CD8-positive, alpha-beta memory T cell (primary cell): ENCODE data around the gene CD38. TPM values are rescaled to one million over a fixed set of nuclear protein-coding genes. Genes with fewer than 3 reads are reported as not detected.

ENCODE experiments used
- CTCF ChIA-PET: fragments of 350-600 bp; sonication (Branson Sonifier 250); formaldehyde crosslinking; loops from one replicate; lab custom pipeline; 2021; ENCODE audit warnings: antibody characterized with exemption; lab: Charles Lee
- POLR2A ChIA-PET: fragments of 350-600 bp; sonication (Branson Sonifier 250); formaldehyde crosslinking; loops from one replicate; lab custom pipeline; 2021; ENCODE audit warnings: antibody characterized with exemption; lab: Charles Lee
- DNase-seq, 5 donors: peaks; one replicate each; pipeline versions ENCODE4 v3.0.0 to v3.0.0-alpha.2; 2020 to 2022; ENCODE audit warnings: mixed read lengths in 1 of 5
- H3K27ac ChIP-seq: one replicate; pipeline ENCODE4 v1.7.0; 2013; ENCODE audit warnings: low read depth, mild to moderate bottlenecking, low read length, moderate library complexity
- H3K27me3 ChIP-seq: 2 replicates; pipeline ENCODE4 v1.7.0; 2013; ENCODE audit warnings: low read length, mild to moderate bottlenecking; ENCODE audit not compliant: insufficient read depth, poor library complexity, severe bottlenecking
- H3K36me3 ChIP-seq: 2 replicates; pipeline ENCODE4 v1.7.0; 2013; ENCODE audit warnings: mild to moderate bottlenecking, low read length, moderate library complexity; ENCODE audit not compliant: insufficient read depth
- H3K4me1 ChIP-seq: 2 replicates; pipeline ENCODE4 v1.7.0; 2013; ENCODE audit warnings: mild to moderate bottlenecking, low read length, moderate library complexity; ENCODE audit not compliant: insufficient read depth
- H3K4me3 ChIP-seq: 2 replicates; pipeline ENCODE4 v1.7.0; 2013; ENCODE audit warnings: mild to moderate bottlenecking, low read length
- H3K9me3 ChIP-seq: 2 replicates; pipeline ENCODE4 v1.7.0; 2013; ENCODE audit warnings: mild to moderate bottlenecking, low read length
- H3K27ac Mint-ChIP-seq, 8 donors: one replicate each; pipeline ENCODE4 v1.8.0; 2020 to 2021; ENCODE audit warnings: mixed read lengths in 8 of 8, mild to moderate bottlenecking in 6 of 8, inconsistent platforms in 3 of 8, moderate library complexity in 3 of 8
- H3K27me3 Mint-ChIP-seq, 2 donors: one replicate each; pipeline ENCODE4 v1.8.0; 2020 to 2021; ENCODE audit warnings: mixed read lengths in 2 of 2, mild to moderate bottlenecking in 1 of 2, moderate library complexity in 1 of 2
- H3K36me3 Mint-ChIP-seq, 3 donors: one replicate each; pipeline ENCODE4 v1.8.0; 2020 to 2021; ENCODE audit warnings: mixed read lengths in 3 of 3, inconsistent platforms in 1 of 3, mild to moderate bottlenecking in 1 of 3
- H3K4me1 Mint-ChIP-seq, 3 donors: one replicate each; pipeline ENCODE4 v1.8.0; 2020 to 2021; ENCODE audit warnings: mixed read lengths in 3 of 3, inconsistent platforms in 1 of 3, mild to moderate bottlenecking in 1 of 3
- H3K4me3 Mint-ChIP-seq, 7 donors: one replicate each; pipeline ENCODE4 v1.8.0; 2020 to 2021; ENCODE audit warnings: mixed read lengths in 7 of 7, mild to moderate bottlenecking in 6 of 7, moderate library complexity in 4 of 7, inconsistent platforms in 2 of 7
- H3K9me3 Mint-ChIP-seq, 5 donors: one replicate each; pipeline ENCODE4 v1.8.0; 2020 to 2022; ENCODE audit warnings: mixed read lengths in 5 of 5, mild to moderate bottlenecking in 3 of 5, moderate library complexity in 2 of 5, inconsistent platforms in 1 of 5
- polyA plus RNA-seq: library from polyadenylated mRNA; unstranded; fragments of 300-500 nt; fragmentation: Illumina TruSeq; gene quantifications from one replicate; pipeline ENCODE4 v1.2.3, GENCODE V29; 2021
- total RNA-seq, 2 experiments: library from RNA; stranded (reverse); gene quantifications; one replicate each; pipeline ENCODE4 v1.2.3, GENCODE V29; 2021

The CD38 gene
- total and polyA plus RNA-seq, 3 experiments from 2014 or later, result 2.1 to 11.7 (median 9.0) TPM

- H3K27ac ChIP-seq, result no peak overlapping the region
- Mint-ChIP-seq H3K9me3 (peaks cover 0 to 18% (median 12%) of the 10 kb centered on the region in 5 donors), H3K4me1 (no peaks in the 10 kb centered on the region), H3K4me3 (no peak overlapping the region), H3K27ac (no peak overlapping the region), H3K27me3 (peaks cover 3 to 8% of the 10 kb centered on the region in 2 donors), H3K36me3 (peaks cover 0 to 21% (median 1%) of the 10 kb centered on the region in 3 donors)
- ChIA-PET POLR2A (no interaction called here), CTCF (interaction anchor here (0.9 to 1.3 kb wide), 2 partner anchors 10 to 65 kb away, joined by 3 read pairs; no protein-coding TSS in a partner anchor)
- DNase-seq, result no peak
- H3K4me3 ChIP-seq, result no peak overlapping the region
- no peaks in the 10 kb centered on the region for H3K27me3 ChIP-seq
- H3K9me3 ChIP-seq, result peaks cover 6% of the 10 kb centered on the region
- no peaks in the 10 kb centered on the region for H3K4me1 ChIP-seq
- H3K36me3 ChIP-seq, result no peaks in the 10 kb centered on the region
These were observed 37.2 kb upstream of the CD38 start for GRCh38 chr4:15740764-15741404.

- ChIA-PET CTCF (no interaction called here), POLR2A (no interaction called here)
- Mint-ChIP-seq H3K9me3 (peaks cover 0 to 18% (median 12%) of the 10 kb centered on the region in 5 donors), H3K4me1 (no peaks in the 10 kb centered on the region), H3K27ac (no peak overlapping the region), H3K4me3 (no peak overlapping the region), H3K36me3 (peaks cover 0 to 23% (median 1%) of the 10 kb centered on the region in 3 donors), H3K27me3 (peaks cover 0 to 8% of the 10 kb centered on the region in 2 donors)
- Histone ChIP-seq H3K4me1 (no peaks in the 10 kb centered on the region), H3K4me3 (no peak overlapping the region), H3K36me3 (no peaks in the 10 kb centered on the region), H3K27me3 (no peaks in the 10 kb centered on the region), H3K9me3 (peaks cover 6% of the 10 kb centered on the region), H3K27ac (no peak overlapping the region)
- no peak for DNase-seq
These were observed 36.0 kb upstream of the CD38 start for GRCh38 chr4:15742083-15742582.

GRCh38 chr4:15742637-15743036 lies 35.5 kb upstream of the CD38 start:
- H3K4me3 ChIP-seq, result no peak overlapping the region
- no peaks in the 10 kb centered on the region for H3K36me3 ChIP-seq
- Mint-ChIP-seq H3K27ac (peak overlapping the region in 1 of 8 donors; percentile 44), H3K36me3 (peaks cover 0 to 26% (median 1%) of the 10 kb centered on the region in 3 donors), H3K4me3 (no peak overlapping the region), H3K9me3 (peaks cover 0 to 18% (median 12%) of the 10 kb centered on the region in 5 donors), H3K4me1 (no peaks in the 10 kb centered on the region), H3K27me3 (peaks cover 0 to 8% of the 10 kb centered on the region in 2 donors)
- POLR2A ChIA-PET, result no interaction called here
- H3K4me1 ChIP-seq, result no peaks in the 10 kb centered on the region
- H3K9me3 ChIP-seq, result peaks cover 6% of the 10 kb centered on the region
- no peaks in the 10 kb centered on the region for H3K27me3 ChIP-seq
- H3K27ac ChIP-seq, result no peak overlapping the region
- CTCF ChIA-PET, result no interaction called here
- no peak for DNase-seq

GRCh38 chr4:15744016-15744545 lies 34.0 kb upstream of the CD38 start:
- no peak overlapping the region for H3K4me3 Mint-ChIP-seq
- Histone ChIP-seq H3K27me3 (no peaks in the 10 kb centered on the region), H3K9me3 (peaks cover 6% of the 10 kb centered on the region), H3K36me3 (no peaks in the 10 kb centered on the region), H3K4me3 (no peak overlapping the region), H3K27ac (no peak overlapping the region), H3K4me1 (no peaks in the 10 kb centered on the region)
- peaks cover 0 to 26% (median 1%) of the 10 kb centered on the region in 3 donors for H3K36me3 Mint-ChIP-seq
- H3K9me3 Mint-ChIP-seq, result peaks cover 0 to 18% (median 12%) of the 10 kb centered on the region in 5 donors
- CTCF ChIA-PET, result no interaction called here
- no peak for DNase-seq
- H3K27me3 Mint-ChIP-seq, result peaks cover 0 to 5% of the 10 kb centered on the region in 2 donors
- H3K27ac Mint-ChIP-seq, result peak overlapping the region in 1 of 8 donors; percentile 61
- H3K4me1 Mint-ChIP-seq, result no peaks in the 10 kb centered on the region
- POLR2A ChIA-PET, result no interaction called here

GRCh38 chr4:15746110-15746509 lies 32.0 kb upstream of the CD38 start:
- POLR2A ChIA-PET, result no interaction called here
- no peaks in the 10 kb centered on the region for H3K36me3 ChIP-seq
- H3K27me3 ChIP-seq, result no peaks in the 10 kb centered on the region
- no peak overlapping the region for H3K4me3 ChIP-seq
- H3K4me1 Mint-ChIP-seq, result no peaks in the 10 kb centered on the region
- no peak overlapping the region for H3K27ac Mint-ChIP-seq
- peaks cover 0 to 6% of the 10 kb centered on the region in 2 donors for H3K27me3 Mint-ChIP-seq
- CTCF ChIA-PET, result no interaction called here
- H3K9me3 ChIP-seq, result peaks cover 6% of the 10 kb centered on the region
- DNase-seq, result no peak
- H3K9me3 Mint-ChIP-seq, result peaks cover 0 to 13% (median 8%) of the 10 kb centered on the region in 5 donors
- H3K36me3 Mint-ChIP-seq, result peaks cover 0 to 23% (median 3%) of the 10 kb centered on the region in 3 donors
- H3K27ac ChIP-seq, result no peak overlapping the region
- no peak overlapping the region for H3K4me3 Mint-ChIP-seq
- H3K4me1 ChIP-seq, result no peaks in the 10 kb centered on the region

GRCh38 chr4:15749001-15749400 lies 29.1 kb upstream of the CD38 start:
- H3K27ac Mint-ChIP-seq, result no peak overlapping the region
- H3K27me3 ChIP-seq, result no peaks in the 10 kb centered on the region
- no peak overlapping the region for H3K4me3 Mint-ChIP-seq
- peaks cover 0 to 8% (median 1%) of the 10 kb centered on the region in 3 donors for H3K36me3 Mint-ChIP-seq
- no peaks in the 10 kb centered on the region for H3K36me3 ChIP-seq
- H3K27ac ChIP-seq, result no peak overlapping the region
- ChIA-PET POLR2A (no interaction called here), CTCF (interaction anchor here (1.1 kb wide), 1 partner anchor 20 kb away, joined by 3 read pairs; no protein-coding TSS in a partner anchor)
- peaks cover 0 to 5% of the 10 kb centered on the region in 2 donors for H3K27me3 Mint-ChIP-seq
- no peaks in the 10 kb centered on the region for H3K9me3 ChIP-seq
- H3K4me1 Mint-ChIP-seq, result peaks cover 7 to 15% (median 10%) of the 10 kb centered on the region in 3 donors
- no peaks in the 10 kb centered on the region for H3K9me3 Mint-ChIP-seq
- peaks cover 8% of the 10 kb centered on the region for H3K4me1 ChIP-seq
- DNase-seq, result no peak
- H3K4me3 ChIP-seq, result no peak overlapping the region

GRCh38 chr4:15751153-15751552 lies 27.0 kb upstream of the CD38 start:
- H3K9me3 ChIP-seq, result no peaks in the 10 kb centered on the region
- no peak for DNase-seq
- ChIA-PET POLR2A (no interaction called here), CTCF (no interaction called here)
- H3K27me3 ChIP-seq, result no peaks in the 10 kb centered on the region
- H3K4me1 ChIP-seq, result peaks cover 29% of the 10 kb centered on the region
- Mint-ChIP-seq H3K27me3 (peaks cover 0 to 3% of the 10 kb centered on the region in 2 donors), H3K4me3 (no peak overlapping the region), H3K36me3 (peaks cover 0 to 5% (median 1%) of the 10 kb centered on the region in 3 donors), H3K9me3 (no peaks in the 10 kb centered on the region), H3K4me1 (peaks cover 27 to 37% (median 32%) of the 10 kb centered on the region in 3 donors), H3K27ac (peak overlapping the region in 2 of 8 donors; percentile 12 to 64)
- H3K4me3 ChIP-seq, result no peak overlapping the region
- H3K36me3 ChIP-seq, result no peaks in the 10 kb centered on the region
- H3K27ac ChIP-seq, result no peak overlapping the region

- Histone ChIP-seq H3K36me3 (no peaks in the 10 kb centered on the region), H3K9me3 (no peaks in the 10 kb centered on the region), H3K4me1 (peaks cover 41% of the 10 kb centered on the region), H3K4me3 (no peak overlapping the region), H3K27me3 (no peaks in the 10 kb centered on the region), H3K27ac (no peak overlapping the region)
- CTCF ChIA-PET, result no interaction called here
- Mint-ChIP-seq H3K4me3 (peak overlapping the region in 1 of 7 donors; percentile 56), H3K4me1 (peaks cover 39 to 51% (median 47%) of the 10 kb centered on the region in 3 donors), H3K27me3 (peaks cover 0 to 3% of the 10 kb centered on the region in 2 donors), H3K9me3 (no peaks in the 10 kb centered on the region), H3K27ac (peak overlapping the region in 1 of 8 donors; percentile 9), H3K36me3 (peaks cover 0 to 1% (median 0%) of the 10 kb centered on the region in 3 donors)
- DNase-seq, result no peak
- POLR2A ChIA-PET, result no interaction called here
These were observed 25.0 kb upstream of the CD38 start for GRCh38 chr4:15753081-15753480.
